Measurements from ENCODE around the gene RASGRF1. TPM values are rescaled to one million over a fixed set of nuclear protein-coding genes. Genes with fewer than 3 reads are reported as not detected.

RASGRF1 gene
- total and polyA plus RNA-seq, 9 of the 15 experiments (the other 6 are each of a cell fraction or from before 2014, with no cell fraction given): 0.03 to 0.58 (median 0.06) TPM; not detected in 1

- no peak for TF ChIP-seq CEBPZ (IDR thresholded peaks at IDR 0.05; ENCODE audit: borderline replicate concordance, low read depth, low read length)
- no peak for TF ChIP-seq ZNF740 (CRISPR knock-in tag; IDR thresholded peaks at IDR 0.05)
- no peak for TF ChIP-seq ZNF740 (tag; IDR thresholded peaks at IDR 0.05)
Observed at GRCh38 chr15:78929536-78930264, 160.9 kb downstream of the RASGRF1 start (continued).

- TF ChIP-seq RBM22 (IDR thresholded peaks at IDR 0.05; ENCODE audit: low read depth, low read length, poor library complexity, severe bottlenecking): peak; percentile 54
- TF ChIP-seq TFAP4 (CRISPR knock-in tag; IDR thresholded peaks at IDR 0.05; ENCODE audit: borderline replicate concordance): no peak
- TF ChIP-seq DACH1 (IDR thresholded peaks at IDR 0.05; ENCODE audit: partially characterized antibody): no peak
- TF ChIP-seq SLC30A9 (CRISPR knock-in tag; IDR thresholded peaks at IDR 0.05): no peak
- TF ChIP-seq RBFOX2 (IDR thresholded peaks at IDR 0.05; ENCODE audit: low read depth, low read length): peak; percentile 33; the same call in 1 of the 2 replicates
- TF ChIP-seq POLR2G (IDR thresholded peaks at IDR 0.05; ENCODE audit: low read depth, low read length): peak; percentile 69
- ATAC-seq (no peak), FAIRE-seq (no peak), DNase-seq (ENCODE audit: extremely low read depth in 1 of 4, low spot score in 3 of 4) (no peak)
- POLR2A ChIA-PET: no interaction called here
- Histone ChIP-seq H3K4me2 (ENCODE audit: insufficient read depth, low read length) (no peak overlapping the region), H3K27me3 (ENCODE audit: control insufficient read depth in 2 of 2, insufficient read depth in 2 of 2, low read length in 2 of 2) (no peaks in the 10 kb centered on the region), H3K36me3 (ENCODE audit: control insufficient read depth, insufficient read depth, low read length) (peaks cover 82% of the 10 kb centered on the region; the same call in 2 of the 3 replicates), H3K4me1 (replicated peaks in 1 of 2; ENCODE audit: control insufficient read depth in 2 of 2, insufficient read depth in 2 of 2, low read length in 2 of 2) (peaks cover 11 to 27% of the 10 kb centered on the region in 2 experiments), H3K9ac (ENCODE audit: insufficient read depth in 1 of 2, low read depth in 2 of 2, low read length in 2 of 2) (no peak overlapping the region), H2AFZ (ENCODE audit: low read depth, low read length) (no peak overlapping the region), H4K20me1 (replicated peaks; ENCODE audit: control insufficient read depth, insufficient read depth, low read length) (no peaks in the 10 kb centered on the region), H3K9me1 (ENCODE audit: control insufficient read depth, insufficient read depth, low read length) (no peaks in the 10 kb centered on the region), H3K79me2 (ENCODE audit: control insufficient read depth, insufficient read depth, low read length) (no peaks in the 10 kb centered on the region), H3K9me3 (replicated peaks; ENCODE audit: control insufficient read depth, insufficient read depth, low read depth, low read length) (no peaks in the 10 kb centered on the region), H3K4me3 (no peak overlapping the region), H3K27ac (ENCODE audit: extremely low read depth, low read depth, low read length) (no peak overlapping the region)
- no TSS peak for BruUV-seq (replicated peaks)
- WGBS (ENCODE audit: insufficient coverage, low coverage, missing lambda C conversion rate): 93% methylated on average over 8 of the region's 14 CpGs
- in situ Hi-C loops (cut with MboI) (no loop called here), intact Hi-C loops (cut with micrococcal nuclease) (no loop called here)
- CTCF ChIA-PET (ENCODE audit: low intra/inter-chr PET ratio): no interaction called here
Observed at GRCh38 chr15:78928616-78929093, 161.9 kb downstream of the RASGRF1 start.
